Measurements from ENCODE around the gene CBLN2.

The CBLN2 gene
- 0 reads per million in 2 experiments for total RNA-seq

GRCh38 chr18:72544092-72544886, at the start of gene CBLN2:
CBLN2 (minus strand) TSS chr18:72544342; CDS start chr18:72542160, 2,182 bp downstream.
- DNase-seq (ENCODE audit: low read depth), result no peak

DNA sequence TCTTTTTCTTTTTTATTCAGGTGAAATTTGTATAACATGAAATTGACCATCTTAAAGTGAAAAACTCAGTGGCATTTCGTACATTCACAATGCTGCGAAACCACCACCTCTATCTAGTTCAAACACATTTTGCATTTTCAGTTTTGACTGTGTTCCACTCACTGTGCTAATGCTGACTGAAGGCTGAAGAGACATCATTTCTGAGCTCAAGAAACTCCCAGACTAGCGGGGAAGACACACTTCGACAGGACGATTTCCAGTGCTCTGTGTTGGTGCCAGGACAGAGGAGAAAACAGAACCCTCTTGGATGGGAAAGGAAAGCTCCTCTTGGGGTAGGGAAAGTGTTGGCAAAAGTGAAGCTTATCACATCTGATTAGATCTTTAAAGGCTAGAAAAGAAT, 44.2 kb upstream of the CBLN2 start:
- DNase-seq (ENCODE audit: low read depth), result no peak

DNA sequence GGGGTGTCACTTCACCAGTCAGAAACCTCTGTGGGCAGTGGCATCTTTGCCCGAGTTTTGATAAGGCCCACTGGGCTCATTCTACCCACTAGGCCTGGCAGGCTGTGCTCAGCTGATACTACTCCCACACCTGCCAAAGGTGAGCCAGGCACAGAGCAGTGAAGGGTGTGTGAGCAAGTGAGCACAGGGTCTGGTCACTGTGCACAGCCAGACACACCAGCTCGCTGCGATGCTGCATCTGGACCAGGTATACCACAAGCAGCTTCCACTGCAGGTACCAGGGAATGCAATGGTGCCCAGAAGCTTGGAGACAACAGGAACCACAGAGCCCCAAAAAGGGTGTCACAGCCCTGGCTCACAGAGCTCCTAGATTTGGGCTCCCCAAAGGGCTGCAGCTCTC, 40.6 kb upstream of the CBLN2 start:
- DNase-seq (ENCODE audit: low read depth), result no peak

- no peak for DNase-seq (ENCODE audit: low read depth)
These were observed 37.8 kb upstream of the CBLN2 start for GRCh38 chr18:72581976-72582375.

DNA sequence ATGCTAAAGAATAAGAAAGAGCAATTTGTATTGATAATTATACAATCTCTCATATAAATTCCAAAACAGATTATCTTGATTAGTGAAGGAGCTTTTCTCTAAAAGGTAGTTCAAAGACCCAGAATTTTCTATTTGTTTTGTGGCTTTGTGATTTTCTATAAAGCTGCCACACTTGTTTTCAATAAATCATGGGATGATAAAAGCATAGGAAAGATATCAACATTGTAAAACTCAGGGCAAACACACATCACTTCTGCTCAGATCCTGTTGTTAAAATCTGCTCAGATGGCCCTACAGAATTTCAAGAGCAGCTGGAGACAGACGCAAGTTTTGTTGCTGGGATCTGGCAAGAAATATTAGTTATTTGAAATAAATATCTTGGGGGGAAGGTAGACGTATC, 28.8 kb upstream of the CBLN2 start:
- no peak for DNase-seq (ENCODE audit: low read depth)

DNA sequence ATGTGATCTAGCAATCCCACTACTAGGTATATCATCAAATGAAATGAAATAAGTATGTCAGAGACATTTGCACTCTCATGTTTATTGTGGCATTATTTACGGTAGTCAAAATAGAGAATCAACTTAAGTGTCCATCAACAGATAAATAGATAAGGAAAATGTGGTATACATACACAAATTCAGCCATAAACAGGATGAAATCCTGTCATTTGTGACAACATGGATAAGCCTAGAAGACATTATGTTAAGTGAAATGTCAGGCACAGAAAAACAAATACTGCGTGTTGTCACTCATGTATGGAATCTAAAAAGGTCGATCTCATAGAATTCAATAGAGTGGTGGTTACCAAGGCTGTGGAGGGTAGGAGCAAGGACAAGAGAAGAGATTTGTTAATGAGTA, 22.1 kb upstream of the CBLN2 start:
- no peak for DNase-seq (ENCODE audit: low read depth)

DNA sequence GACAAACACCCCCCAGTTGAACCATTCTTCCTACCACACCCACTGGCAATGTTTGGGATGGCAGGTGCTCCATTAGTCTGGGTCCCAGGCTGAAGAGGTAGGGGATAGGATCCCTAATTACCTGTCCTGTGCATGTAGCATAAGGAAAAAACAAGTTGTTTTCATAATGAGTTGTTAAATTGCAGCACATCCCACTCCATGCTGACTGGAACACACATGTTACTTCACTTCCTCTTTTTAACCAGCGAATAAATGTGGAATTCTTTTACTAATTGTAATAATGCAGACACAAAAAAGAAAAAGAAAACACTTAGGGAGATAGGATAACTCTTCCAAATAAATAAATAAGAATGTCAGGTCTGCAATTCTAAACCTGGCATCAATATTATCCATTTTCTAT, 11.8 kb upstream of the CBLN2 start:
- no peak for DNase-seq (ENCODE audit: low read depth)

GRCh38 chr18:72555101-72555500, 11.0 kb upstream of the CBLN2 start:
- DNase-seq (ENCODE audit: low read depth), result no peak

GRCh38 chr18:72543357-72544055, 636 bp downstream of the CBLN2 start:
- no peak for DNase-seq (ENCODE audit: low read depth)

- DNase-seq (ENCODE audit: low read depth), result no peak
These were observed 1.2 kb downstream of the CBLN2 start for GRCh38 chr18:72542984-72543356.

DNA sequence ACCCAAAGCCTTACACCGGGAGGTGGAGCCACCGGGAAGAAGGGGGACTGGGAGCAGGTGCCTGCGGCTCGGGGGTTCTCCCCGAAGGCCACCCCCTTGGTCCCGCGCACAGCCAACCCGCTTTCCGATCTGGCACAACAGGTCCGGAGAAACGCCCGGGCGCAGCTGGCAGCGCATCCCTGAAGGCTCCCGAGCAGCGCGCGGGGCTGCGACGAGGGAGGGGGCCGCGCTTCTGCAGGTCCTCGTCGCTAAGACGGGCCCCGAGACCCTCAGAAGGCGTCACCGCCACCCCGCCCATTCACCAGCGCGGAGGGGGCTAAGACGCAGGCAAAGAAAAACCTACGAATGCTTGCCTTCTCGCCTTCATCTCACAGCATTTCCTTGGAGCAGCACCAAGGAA, 1.8 kb downstream of the CBLN2 start:
- no peak for DNase-seq (ENCODE audit: low read depth)

DNA sequence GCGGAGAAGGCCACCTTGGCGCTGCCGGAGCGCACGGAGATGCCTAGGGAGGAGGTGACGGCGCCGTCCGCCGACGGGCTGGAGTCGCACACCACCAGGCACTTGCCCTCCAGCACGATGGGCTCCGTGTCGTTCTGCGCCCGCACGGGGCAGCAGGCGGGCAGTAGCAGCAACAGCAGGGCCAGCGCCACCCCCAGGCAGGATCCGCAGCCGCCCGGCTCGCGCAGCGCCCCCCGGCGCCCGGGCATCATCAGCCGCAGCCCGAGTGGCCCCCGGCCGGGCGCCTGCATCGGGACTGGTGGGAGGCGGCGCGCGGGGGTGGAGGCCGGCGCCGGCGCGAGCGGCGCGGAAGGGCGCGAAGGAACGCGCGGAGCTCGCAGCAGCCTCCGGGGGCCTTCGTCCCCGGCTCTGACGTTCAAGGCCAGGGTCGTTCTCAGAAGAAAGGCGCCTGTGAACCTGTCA, 2.2 kb downstream of the CBLN2 start:
- no peak for DNase-seq (ENCODE audit: low read depth)

DNA sequence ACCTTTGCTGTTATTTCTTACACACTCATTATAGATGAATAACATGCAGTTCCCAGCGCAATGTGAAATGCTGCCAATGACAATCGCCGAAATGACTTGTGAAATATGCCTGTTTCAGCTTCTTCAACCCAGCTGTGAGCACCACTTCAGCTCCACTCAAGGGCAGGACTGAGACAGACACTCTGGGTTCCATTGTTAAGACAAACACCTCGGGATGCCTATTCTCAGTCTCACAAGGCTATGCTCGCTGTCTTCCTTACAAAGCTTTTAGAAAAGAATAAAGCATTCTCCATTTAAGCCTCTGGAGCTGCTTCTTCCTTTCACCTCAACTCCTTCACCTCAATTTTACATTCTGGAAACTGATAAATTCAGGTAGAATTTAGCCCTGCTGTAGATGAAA, 4.2 kb downstream of the CBLN2 start:
- no peak for DNase-seq (ENCODE audit: low read depth)

GRCh38 chr18:72530622-72531021, 13.5 kb downstream of the CBLN2 start:
- no peak for DNase-seq (ENCODE audit: low read depth)

DNA sequence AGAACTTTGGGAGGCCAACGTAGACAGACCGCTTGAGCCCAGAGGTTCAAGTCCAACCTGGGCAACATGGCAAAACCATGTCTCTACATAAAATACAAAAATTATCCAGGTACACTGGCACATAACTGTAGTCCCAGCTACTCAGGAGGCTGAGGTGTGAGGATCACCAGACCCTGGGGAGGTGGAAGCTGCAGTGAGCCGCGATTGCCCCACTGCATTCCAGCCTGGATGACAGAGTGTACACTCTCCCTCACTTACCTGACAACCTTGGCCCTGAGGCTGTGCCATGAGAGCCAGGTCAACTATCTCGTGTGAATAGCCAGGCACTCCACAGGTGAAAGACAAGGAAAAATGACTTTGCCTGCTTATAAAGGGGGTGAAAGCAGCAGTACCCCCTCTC, 39.3 kb downstream of the CBLN2 start:
- no peak for DNase-seq (ENCODE audit: low read depth)

- no peak for DNase-seq (ENCODE audit: low read depth)
These were observed 41.3 kb downstream of the CBLN2 start for GRCh38 chr18:72502671-72503431.

GRCh38 chr18:72492497-72492896, 51.6 kb downstream of the CBLN2 start:
- no peak for DNase-seq (ENCODE audit: low read depth)
